ENCODE data around the gene UTP3. TPM values are rescaled to one million over a fixed set of nuclear protein-coding genes. Genes with fewer than 3 reads are reported as not detected.
"Not testable (repeated sequence)": the region's sequence is repeated elsewhere in the genome, so short reads cannot be mapped to it uniquely, and the experiment has no call there.

The UTP3 gene
- total RNA-seq, 1 donor from 2014 or later, result 24.5 TPM

- Histone ChIP-seq H3K27me3 (ENCODE audit: control insufficient read depth, insufficient read depth, low read length) (no peaks in the 10 kb centered on the region), H3K36me3 (ENCODE audit: control insufficient read depth, insufficient read depth, low read length) (no peaks in the 10 kb centered on the region), H3K4me3 (ENCODE audit: low read depth, low read length) (no peak overlapping the region)
- no peak for DNase-seq (ENCODE audit: low read depth)
- no peak for TF ChIP-seq CTCF (IDR thresholded peaks at IDR 0.05; ENCODE audit: insufficient read depth, low read length, poor library complexity, severe bottlenecking)
Measured at GRCh38 chr4:70681704-70682103, 6.6 kb upstream of the UTP3 start.

GRCh38 chr4:70682142-70682541 lies 6.2 kb upstream of the UTP3 start:
- H3K36me3 ChIP-seq (ENCODE audit: control insufficient read depth, insufficient read depth, low read length); H3K4me3 ChIP-seq (ENCODE audit: low read depth, low read length); DNase-seq (ENCODE audit: low read depth); H3K27me3 ChIP-seq (ENCODE audit: control insufficient read depth, insufficient read depth, low read length): not testable (repeated sequence)

GRCh38 chr4:70687392-70687791 lies 940 bp upstream of the UTP3 start:
- Histone ChIP-seq H3K4me3 (ENCODE audit: low read depth, low read length) (peak overlapping the region; percentile 95), H3K36me3 (ENCODE audit: control insufficient read depth, insufficient read depth, low read length) (no peaks in the 10 kb centered on the region), H3K27me3 (ENCODE audit: control insufficient read depth, insufficient read depth, low read length) (no peaks in the 10 kb centered on the region)
- no peak for TF ChIP-seq CTCF (IDR thresholded peaks at IDR 0.05; ENCODE audit: insufficient read depth, low read length, poor library complexity, severe bottlenecking)
- DNase-seq (ENCODE audit: low read depth), result no peak

GRCh38 chr4:70688795-70689231 lies 481 bp downstream of the UTP3 start:
- Histone ChIP-seq H3K27me3 (ENCODE audit: control insufficient read depth, insufficient read depth, low read length) (no peaks in the 10 kb centered on the region), H3K36me3 (ENCODE audit: control insufficient read depth, insufficient read depth, low read length) (no peaks in the 10 kb centered on the region), H3K4me3 (ENCODE audit: low read depth, low read length) (peak overlapping the region; percentile 95)
- DNase-seq (ENCODE audit: low read depth), result no peak
- TF ChIP-seq CTCF (IDR thresholded peaks at IDR 0.05; ENCODE audit: insufficient read depth, low read length, poor library complexity, severe bottlenecking), result no peak

- no peak overlapping the region for H3K4me3 ChIP-seq (ENCODE audit: low read depth, low read length)
- H3K36me3 ChIP-seq (ENCODE audit: control insufficient read depth, insufficient read depth, low read length), result no peaks in the 10 kb centered on the region
- DNase-seq (ENCODE audit: low read depth), result no peak
- TF ChIP-seq CTCF (IDR thresholded peaks at IDR 0.05; ENCODE audit: insufficient read depth, low read length, poor library complexity, severe bottlenecking), result no peak
- no peaks in the 10 kb centered on the region for H3K27me3 ChIP-seq (ENCODE audit: control insufficient read depth, insufficient read depth, low read length)
Measured at GRCh38 chr4:70691661-70692060, 3.3 kb downstream of the UTP3 start.

GRCh38 chr4:70694633-70695032 lies 6.3 kb downstream of the UTP3 start:
- H3K36me3 ChIP-seq (ENCODE audit: control insufficient read depth, insufficient read depth, low read length); H3K4me3 ChIP-seq (ENCODE audit: low read depth, low read length); H3K27me3 ChIP-seq (ENCODE audit: control insufficient read depth, insufficient read depth, low read length); DNase-seq (ENCODE audit: low read depth): not testable (repeated sequence)

GRCh38 chr4:70698435-70698834 lies 10.1 kb downstream of the UTP3 start:
- not testable (repeated sequence) for H3K4me3 ChIP-seq (ENCODE audit: low read depth, low read length); H3K27me3 ChIP-seq (ENCODE audit: control insufficient read depth, insufficient read depth, low read length); H3K36me3 ChIP-seq (ENCODE audit: control insufficient read depth, insufficient read depth, low read length); DNase-seq (ENCODE audit: low read depth)
